ENCODE results near the gene PCBP3. TPM values are rescaled to one million over a fixed set of nuclear protein-coding genes. Genes with fewer than 3 reads are reported as not detected.

Gene PCBP3
- total RNA-seq, 1 donor from 2014 or later, result not detected

DNA sequence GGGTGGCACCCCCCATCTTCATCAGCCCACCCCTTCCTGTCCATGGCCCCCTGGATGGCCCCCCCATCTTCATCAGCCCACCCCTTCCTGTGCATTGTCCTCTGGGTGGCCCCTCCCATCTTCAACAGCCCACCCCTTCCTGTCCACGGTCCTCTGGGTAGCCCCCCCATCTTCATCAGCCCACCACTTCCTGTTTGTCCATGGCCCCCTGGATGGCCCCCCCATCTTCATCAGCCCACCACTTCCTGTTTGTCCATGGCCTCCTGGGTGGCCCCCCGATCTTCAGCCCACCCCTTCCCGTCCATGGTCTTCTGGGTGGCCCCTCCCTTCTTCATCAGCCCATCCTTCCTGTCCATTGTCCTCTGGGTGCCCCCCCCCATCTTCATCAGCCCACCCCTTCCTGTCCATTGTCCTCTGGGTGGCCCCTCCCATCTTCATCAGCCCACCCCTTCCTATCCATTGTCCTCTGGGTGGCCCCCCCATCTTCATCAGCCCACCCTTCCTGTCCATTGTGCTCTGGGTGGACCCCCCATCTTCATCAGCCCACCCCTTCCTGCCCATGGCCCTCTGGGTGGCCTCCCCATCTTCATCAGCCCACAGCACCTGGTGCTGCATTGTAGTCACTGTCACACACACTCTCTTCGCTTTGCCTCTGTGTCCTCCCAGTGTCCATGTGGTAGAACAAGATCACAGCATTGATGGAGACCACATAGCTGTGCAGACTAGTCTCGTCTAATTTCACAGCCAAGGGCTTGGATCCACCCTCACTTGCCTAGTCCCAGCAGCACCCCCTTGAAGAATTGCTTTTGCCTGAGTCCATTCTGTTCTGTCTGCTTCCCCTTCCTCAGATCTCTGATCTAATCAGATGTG is 95.9 kb downstream of the PCBP3 start:
- no peak for DNase-seq (ENCODE audit: low read depth)
- Histone ChIP-seq H3K36me3 (ENCODE audit: control insufficient read depth, insufficient read depth, low read length) (no peaks in the 10 kb centered on the region), H3K27me3 (ENCODE audit: control insufficient read depth, insufficient read depth, low read length) (no peaks in the 10 kb centered on the region), H3K4me3 (ENCODE audit: low read depth, low read length) (no peak overlapping the region)
- TF ChIP-seq, protein P1, sequence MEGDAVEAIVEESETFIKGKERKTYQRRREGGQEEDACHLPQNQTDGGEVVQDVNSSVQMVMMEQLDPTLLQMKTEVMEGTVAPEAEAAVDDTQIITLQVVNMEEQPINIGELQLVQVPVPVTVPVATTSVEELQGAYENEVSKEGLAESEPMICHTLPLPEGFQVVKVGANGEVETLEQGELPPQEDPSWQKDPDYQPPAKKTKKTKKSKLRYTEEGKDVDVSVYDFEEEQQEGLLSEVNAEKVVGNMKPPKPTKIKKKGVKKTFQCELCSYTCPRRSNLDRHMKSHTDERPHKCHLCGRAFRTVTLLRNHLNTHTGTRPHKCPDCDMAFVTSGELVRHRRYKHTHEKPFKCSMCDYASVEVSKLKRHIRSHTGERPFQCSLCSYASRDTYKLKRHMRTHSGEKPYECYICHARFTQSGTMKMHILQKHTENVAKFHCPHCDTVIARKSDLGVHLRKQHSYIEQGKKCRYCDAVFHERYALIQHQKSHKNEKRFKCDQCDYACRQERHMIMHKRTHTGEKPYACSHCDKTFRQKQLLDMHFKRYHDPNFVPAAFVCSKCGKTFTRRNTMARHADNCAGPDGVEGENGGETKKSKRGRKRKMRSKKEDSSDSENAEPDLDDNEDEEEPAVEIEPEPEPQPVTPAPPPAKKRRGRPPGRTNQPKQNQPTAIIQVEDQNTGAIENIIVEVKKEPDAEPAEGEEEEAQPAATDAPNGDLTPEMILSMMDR (IDR thresholded peaks at IDR 0.05; ENCODE audit: insufficient read depth, low read length, severe bottlenecking), result no peak
- FAIRE-seq, result peak; percentile 7

DNA sequence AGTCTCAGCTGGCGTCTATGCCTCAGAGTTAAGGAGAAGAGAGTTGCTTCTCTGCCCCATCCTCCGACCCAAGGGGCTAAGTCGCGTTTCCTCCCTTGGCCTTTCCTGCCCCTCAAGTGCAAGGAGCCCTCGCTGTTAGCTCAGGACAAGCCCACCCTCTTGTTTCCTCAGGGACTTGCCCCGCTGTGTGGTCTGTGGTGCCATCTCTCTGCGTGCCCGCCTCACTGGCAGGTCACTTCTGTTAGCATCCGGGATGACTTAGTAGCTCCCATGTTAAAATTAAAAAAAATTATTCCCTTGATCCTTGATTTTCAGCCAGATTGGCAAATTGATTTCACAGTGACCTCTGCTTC is 96.5 kb downstream of the PCBP3 start:
- TF ChIP-seq, protein P1 (IDR thresholded peaks at IDR 0.05; ENCODE audit: insufficient read depth, low read length, severe bottlenecking), result no peak
- no peaks in the 10 kb centered on the region for H3K36me3 ChIP-seq (ENCODE audit: control insufficient read depth, insufficient read depth, low read length)
- no peaks in the 10 kb centered on the region for H3K27me3 ChIP-seq (ENCODE audit: control insufficient read depth, insufficient read depth, low read length)
- no peak for FAIRE-seq
- no peak overlapping the region for H3K4me3 ChIP-seq (ENCODE audit: low read depth, low read length)
- DNase-seq (ENCODE audit: low read depth), result no peak

DNA sequence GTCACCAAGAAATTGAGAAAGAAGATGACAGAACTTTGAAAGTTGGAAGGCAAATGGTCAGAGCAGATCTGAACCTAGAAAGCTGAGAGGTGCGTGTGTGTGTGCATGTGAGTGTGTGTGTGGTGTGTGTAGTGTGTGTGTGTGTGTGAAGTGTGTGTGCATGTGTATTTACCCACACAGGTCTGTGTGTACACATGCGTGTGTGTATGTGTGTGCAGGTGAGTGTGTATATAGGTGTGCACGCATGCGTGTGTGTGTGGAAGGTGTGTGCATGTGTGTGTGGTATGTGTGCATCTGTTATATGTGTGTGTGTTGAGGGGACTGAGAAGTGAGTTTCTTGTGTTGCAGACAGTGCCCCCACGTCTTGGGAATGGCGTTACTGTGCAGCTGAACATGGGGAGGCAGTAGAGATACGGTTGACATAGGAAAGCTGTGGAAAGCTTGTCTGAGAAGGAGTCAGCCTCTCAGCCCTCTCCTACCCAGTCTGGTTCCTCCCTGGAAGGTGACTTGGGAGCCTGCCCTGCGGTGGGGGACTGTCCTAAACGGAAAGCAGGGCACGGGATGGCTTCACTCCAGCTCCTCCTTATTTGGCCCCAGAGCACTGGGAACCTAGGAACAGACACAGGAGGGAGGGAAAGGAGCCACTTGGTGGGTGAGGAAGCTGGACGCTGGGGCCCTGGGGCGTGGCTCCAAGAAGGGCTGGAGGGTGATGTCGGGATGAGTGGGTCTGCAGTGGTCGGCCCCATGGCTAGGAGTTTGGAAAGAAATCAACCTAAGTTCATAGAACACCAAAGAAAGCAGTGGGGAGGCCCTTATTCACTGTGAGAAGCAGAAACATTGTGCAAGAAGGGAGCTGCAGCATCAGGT is 97.2 kb downstream of the PCBP3 start:
- TF ChIP-seq, protein P1 (IDR thresholded peaks at IDR 0.05; ENCODE audit: insufficient read depth, low read length, severe bottlenecking), result no peak
- no peak for DNase-seq (ENCODE audit: low read depth)
- H3K4me3 ChIP-seq (ENCODE audit: low read depth, low read length), result no peak overlapping the region
- H3K27me3 ChIP-seq (ENCODE audit: control insufficient read depth, insufficient read depth, low read length), result no peaks in the 10 kb centered on the region
- FAIRE-seq, result peak; percentile 47
- H3K36me3 ChIP-seq (ENCODE audit: control insufficient read depth, insufficient read depth, low read length), result no peaks in the 10 kb centered on the region

DNA sequence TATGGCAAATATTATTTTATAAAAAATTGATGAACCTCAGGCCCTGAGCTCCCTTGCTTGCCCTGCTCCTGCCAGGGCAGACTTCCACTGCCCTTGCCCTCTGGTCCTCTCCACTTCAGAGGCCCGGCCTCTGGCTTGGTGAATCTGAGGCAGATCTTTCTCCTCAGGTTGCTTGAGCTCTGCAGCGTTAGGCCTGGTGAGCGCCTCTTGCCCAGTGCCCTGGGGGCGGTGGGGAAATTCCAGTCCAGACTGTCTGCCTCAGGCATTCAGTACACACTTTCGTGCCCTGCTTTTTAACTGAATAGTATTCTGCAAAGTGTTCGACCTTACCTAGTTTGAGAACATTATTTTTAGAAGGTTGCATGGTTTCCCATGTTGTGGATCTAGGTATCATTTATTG is 98.2 kb downstream of the PCBP3 start:
- Histone ChIP-seq H3K36me3 (ENCODE audit: control insufficient read depth, insufficient read depth, low read length) (no peaks in the 10 kb centered on the region), H3K4me3 (ENCODE audit: low read depth, low read length) (no peak overlapping the region), H3K27me3 (ENCODE audit: control insufficient read depth, insufficient read depth, low read length) (no peaks in the 10 kb centered on the region)
- TF ChIP-seq, protein P1 (IDR thresholded peaks at IDR 0.05; ENCODE audit: insufficient read depth, low read length, severe bottlenecking), result no peak
- no peak for DNase-seq (ENCODE audit: low read depth)
- no peak for FAIRE-seq

DNA sequence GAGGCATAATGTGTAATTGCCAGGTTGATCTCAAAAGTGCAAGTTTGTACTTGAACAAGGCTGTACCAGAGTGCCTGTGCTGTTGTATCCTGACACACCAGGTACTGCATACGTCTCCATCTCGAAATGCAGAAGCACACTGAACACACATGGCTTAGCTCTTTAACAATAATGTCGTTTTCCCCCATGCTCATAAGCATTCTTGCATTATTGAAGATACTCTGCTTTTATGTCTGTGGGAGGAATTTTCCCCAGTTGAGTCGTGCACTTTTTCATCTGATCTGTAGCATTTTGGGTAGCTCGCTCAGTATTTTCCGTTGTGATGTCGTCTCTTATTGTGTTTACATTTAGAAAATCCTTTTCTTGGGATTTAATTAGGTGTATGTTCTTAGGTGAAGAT is 98.7 kb downstream of the PCBP3 start:
- no peak overlapping the region for H3K4me3 ChIP-seq (ENCODE audit: low read depth, low read length)
- H3K27me3 ChIP-seq (ENCODE audit: control insufficient read depth, insufficient read depth, low read length), result no peaks in the 10 kb centered on the region
- no peaks in the 10 kb centered on the region for H3K36me3 ChIP-seq (ENCODE audit: control insufficient read depth, insufficient read depth, low read length)
- FAIRE-seq (no peak), DNase-seq (ENCODE audit: low read depth) (peak; percentile 14)
- TF ChIP-seq, protein P1 (IDR thresholded peaks at IDR 0.05; ENCODE audit: insufficient read depth, low read length, severe bottlenecking), result no peak

All from bronchial epithelial cell (primary cell).